ENCODE results near the gene CDKN3.
"Not testable (repeated sequence)": the region's sequence is repeated elsewhere in the genome, so short reads cannot be mapped to it uniquely, and the experiment has no call there.

Gene CDKN3

GRCh38 chr14:54370323-54371198, 26.2 kb upstream of the CDKN3 start:
- DNase-seq (no peak), ATAC-seq (no peak)

DNA sequence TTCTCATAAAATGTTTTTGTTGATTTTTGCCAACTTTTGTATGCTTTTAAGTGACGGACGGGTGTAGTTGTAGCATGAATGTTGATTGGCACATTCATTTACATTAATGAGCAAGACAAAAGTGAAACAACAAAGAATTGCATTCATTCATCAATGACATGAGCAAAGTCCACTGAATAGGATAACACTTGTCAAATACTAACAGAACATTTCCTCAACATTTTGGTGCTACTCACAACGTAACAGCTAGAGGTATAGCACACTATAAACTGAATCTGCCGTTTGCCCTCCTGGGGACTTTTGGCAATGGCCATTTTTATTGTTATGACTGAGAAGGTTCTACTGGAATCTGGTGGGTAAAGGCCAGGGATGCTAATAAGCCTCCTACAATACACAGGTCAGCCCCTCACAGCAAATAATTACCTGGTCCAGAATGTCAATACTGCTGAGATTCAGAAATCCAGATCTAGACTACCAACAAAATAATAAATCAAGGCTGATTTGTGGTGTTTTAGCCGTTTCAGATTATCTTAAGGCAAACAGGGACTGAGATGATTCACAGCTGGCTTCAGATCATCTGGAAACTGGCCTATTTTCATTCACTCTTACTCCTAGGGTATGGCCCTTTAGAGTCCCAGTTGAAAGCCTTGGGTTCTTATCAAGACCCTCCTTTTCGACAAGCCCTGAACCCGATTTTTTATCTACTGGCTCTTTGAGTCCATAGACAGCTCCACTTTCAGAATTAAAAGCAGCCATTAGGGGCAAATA, 22.5 kb upstream of the CDKN3 start:
- ATAC-seq (no peak), DNase-seq (no peak)

DNA sequence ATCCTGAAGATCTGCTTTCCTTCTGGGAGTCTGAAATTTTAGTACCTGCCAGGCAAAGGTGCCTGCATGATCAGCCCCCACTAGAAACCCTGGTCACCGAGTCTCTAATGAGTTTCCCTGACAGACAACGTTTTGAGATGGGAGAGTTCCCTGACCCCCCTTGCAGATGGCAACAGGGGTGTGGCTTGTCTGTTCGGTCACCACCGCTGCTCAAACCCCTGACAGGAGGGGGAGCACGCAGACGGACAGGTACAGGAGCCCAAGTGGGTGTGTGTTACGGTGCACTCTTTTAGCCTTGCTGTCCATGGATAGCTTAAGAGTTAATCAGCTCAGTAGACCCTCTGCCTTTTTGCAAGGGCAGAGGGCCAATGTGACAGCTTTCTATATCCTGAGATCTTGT, 19.3 kb upstream of the CDKN3 start:
- no peak for DNase-seq
- ATAC-seq, result no peak

- not testable (repeated sequence) for DNase-seq, ATAC-seq
Measured at GRCh38 chr14:54378893-54379292, 17.9 kb upstream of the CDKN3 start.

DNA sequence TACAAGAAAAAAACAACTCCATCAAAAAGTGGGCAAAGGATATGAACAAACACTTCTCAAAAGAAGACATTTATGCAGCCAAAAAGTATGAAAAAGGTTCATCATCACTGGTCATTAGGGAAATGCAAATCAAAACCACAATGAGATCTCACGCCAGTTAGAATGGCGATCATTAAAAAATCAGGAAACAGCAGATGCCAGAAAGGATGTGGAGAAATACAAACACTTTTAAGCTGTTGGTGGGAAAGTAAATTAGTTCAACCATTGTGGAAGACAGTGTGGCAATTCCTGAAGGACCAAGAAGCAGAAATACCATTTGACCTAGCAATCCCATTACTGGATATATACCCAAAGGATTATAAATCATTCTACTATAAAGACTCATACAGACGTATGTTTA, 16.2 kb upstream of the CDKN3 start:
- not testable (repeated sequence) for ATAC-seq, DNase-seq

GRCh38 chr14:54381821-54382220, 15.0 kb upstream of the CDKN3 start:
- no peak for DNase-seq
- ATAC-seq, result no peak

- ATAC-seq (no peak), DNase-seq (no peak)
Measured at GRCh38 chr14:54383835-54384234, 13.0 kb upstream of the CDKN3 start.

DNA sequence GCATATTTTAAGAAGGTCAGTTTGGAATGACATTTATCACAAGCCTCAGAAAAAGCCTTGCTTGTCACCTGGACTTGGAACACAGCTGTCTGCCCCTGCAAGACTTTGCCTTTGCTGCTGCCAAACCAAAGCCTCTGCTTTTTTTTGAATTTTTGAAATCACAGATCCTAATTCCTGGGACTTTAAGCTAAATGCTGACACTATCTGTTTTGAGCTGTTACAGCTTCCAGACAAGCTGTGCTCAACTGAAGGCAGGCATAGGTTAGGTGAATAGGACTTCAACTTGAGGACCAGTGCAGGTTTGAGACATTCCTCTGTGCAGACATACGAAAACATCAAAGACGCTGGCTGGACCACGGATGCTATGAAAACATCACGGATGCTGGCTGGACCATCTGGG, 11.3 kb upstream of the CDKN3 start:
- ATAC-seq (no peak), DNase-seq (no peak)

DNA sequence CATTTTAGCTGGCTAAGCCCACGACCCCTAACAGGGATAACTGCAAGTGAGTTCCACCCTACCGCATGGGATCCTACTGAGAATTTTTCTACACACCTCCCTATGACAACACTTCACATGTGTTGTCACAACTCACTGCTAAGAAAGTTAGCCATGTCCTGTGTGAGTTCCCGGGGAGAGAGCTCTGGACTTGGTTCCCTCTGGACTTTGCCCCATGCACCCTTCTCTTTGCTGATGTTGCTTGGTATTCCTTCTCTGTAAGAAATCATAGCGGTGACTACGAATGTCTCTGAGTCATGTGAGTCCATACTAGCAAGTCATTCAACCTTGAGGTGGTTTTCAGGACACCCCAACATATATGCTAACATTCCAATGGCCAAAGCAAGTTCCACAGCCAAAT, 9.5 kb upstream of the CDKN3 start:
- ATAC-seq, result no peak
- DNase-seq, result no peak

DNA sequence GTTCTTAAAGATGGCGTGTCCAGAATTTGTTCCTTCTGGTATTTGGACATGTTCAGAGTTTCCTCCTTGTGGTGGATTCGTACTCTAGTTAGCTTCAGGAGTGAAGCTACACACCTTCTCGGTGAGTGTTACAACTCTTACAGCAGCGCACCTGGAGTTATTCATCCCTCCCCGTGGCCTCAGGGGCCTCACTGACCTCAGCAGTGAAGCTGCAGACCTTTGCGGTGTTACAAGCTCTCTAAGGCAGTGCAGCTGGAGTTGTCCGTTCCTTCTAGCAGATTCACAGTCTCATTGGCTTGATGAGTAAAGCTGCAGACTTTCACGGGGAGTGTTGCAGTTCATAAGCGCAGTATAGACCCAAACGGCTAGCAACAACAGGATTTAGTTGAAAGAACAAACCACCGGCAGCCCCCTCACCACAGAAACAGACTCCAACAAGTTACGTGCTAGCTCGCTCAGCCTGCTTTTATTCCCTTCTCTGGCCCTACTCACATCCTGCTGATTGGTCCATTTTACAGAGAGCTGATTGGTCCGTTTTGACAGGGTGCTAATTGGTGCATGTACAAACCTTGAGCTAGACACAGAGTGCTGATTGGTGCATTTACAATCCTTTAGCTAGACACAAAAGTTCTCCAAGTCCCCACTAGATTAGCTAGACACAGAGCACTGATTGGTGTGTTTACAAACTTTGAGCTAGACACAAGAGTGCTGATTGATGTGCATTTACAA, 4.5 kb upstream of the CDKN3 start:
- ATAC-seq (no peak), DNase-seq (no peak)

- ATAC-seq, DNase-seq: not testable (repeated sequence)
Measured at GRCh38 chr14:54392986-54393884, 3.6 kb upstream of the CDKN3 start.

DNA sequence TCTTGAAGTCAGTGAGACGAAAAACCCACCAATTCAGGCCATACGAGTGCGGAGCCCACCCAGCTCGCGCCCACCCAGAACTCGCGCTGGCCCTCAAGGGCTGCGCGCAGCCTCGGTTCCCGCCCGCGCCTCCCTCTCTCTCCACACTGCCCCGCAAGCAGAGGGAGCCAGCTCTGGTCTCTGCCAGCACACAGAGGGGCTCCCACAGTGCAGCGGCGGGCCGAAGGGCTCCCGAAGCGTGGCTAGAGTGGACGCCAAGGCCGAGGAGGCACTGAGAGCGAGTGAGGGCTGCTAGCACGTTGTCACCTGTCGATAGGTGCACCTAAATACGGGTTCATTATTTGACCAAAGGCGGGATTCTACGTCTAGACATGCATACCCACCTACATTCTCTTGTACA, 2.2 kb upstream of the CDKN3 start:
- DNase-seq (no peak), ATAC-seq (no peak)

GRCh38 chr14:54395284-54395683, 1.5 kb upstream of the CDKN3 start:
- ATAC-seq (no peak), DNase-seq (no peak)

GRCh38 chr14:54395716-54396115, 1.1 kb upstream of the CDKN3 start:
- ATAC-seq (no peak), DNase-seq (no peak)

GRCh38 chr14:54396183-54396492, 669 bp upstream of the CDKN3 start:
- peak; percentile 36 for DNase-seq
- ATAC-seq, result no peak

DNA sequence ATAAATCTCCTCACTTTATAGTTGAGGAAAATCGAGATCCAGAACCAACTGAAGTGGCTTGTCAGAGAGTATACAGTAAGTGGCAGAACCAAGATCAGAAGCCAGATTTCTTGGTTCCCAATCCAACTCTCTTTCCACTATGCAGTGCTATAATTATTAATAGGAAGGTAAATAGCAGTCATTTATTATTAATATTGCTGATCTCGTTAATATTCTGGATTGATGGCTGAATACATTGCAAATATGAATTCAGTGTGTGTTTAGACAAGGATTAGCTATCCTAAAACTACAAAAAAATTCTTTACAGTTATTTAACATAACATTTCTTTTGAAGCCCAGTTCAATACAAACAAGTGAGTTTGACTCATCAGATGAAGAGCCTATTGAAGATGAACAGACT, 2.8 kb downstream of the CDKN3 start:
- ATAC-seq (no peak), DNase-seq (no peak)

DNA sequence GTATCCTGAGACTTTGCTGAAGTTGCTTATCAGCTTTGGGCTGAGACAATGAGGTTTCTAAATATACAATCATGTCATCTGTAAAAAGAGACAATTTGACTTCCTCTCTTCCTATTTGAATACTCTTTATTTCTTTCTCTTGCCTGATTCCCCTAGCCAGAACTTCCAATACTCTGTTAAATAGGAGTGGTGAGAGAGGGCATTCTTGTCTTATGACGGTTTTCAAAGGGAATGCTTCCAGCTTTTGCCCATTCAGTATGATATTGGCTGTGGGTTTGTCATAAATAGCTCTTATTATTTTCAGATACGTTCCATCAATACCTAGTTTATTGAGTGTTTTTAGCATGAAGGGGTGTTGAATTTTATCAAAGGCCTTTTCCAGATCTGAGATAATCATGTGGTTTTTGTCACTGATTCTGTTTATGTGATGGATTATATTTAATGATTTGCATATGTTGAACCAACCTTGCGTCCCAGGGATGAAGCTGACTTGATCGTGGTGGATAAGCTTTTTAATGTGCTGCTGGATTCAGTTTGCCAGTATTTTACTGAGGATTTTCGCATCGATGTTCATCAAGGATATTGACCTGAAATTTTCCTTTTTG, 6.7 kb downstream of the CDKN3 start:
- ATAC-seq, DNase-seq: not testable (repeated sequence)

DNA sequence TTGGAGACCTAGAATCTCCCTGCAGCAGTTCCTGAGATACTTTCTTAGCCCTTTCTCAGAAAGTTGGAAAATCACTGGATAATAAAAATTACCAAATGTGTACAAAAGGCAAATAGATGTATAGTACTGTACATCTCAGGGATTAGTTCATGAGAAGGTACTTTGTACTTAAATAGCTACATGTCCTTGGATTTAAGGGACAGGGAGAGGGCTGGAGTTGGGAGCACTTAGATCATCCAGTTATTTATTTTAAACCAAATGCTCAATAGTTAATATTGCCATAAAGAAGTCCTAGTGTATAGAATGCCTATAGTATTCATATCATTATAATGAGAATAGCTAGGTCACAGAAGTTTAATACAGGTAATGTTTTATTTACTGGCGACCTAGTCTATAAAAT, 13.4 kb downstream of the CDKN3 start:
- no peak for ATAC-seq
- DNase-seq, result no peak

DNA sequence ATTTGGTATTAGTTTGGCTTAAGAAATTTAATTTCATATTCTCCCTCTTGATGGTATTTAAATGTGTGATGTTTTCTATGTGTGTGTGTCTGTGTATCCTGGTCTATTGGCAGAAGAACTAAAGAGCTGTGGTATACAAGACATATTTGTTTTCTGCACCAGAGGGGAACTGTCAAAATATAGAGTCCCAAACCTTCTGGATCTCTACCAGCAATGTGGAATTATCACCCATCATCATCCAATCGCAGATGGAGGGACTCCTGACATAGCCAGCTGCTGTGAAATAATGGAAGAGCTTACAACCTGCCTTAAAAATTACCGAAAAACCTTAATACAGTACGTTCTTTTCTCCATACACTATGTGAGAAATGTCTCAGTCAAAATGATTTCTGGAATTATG, 14.6 kb downstream of the CDKN3 start:
- ATAC-seq (no peak), DNase-seq (no peak)

GRCh38 chr14:54420478-54421142, 23.8 kb downstream of the CDKN3 start:
- DNase-seq (no peak), ATAC-seq (no peak)

GRCh38 chr14:54423991-54424390, 27.2 kb downstream of the CDKN3 start:
- DNase-seq (no peak), ATAC-seq (peak; percentile 30)

Measured in stimulated activated naive CD8-positive, alpha-beta T cell treated with anti-CD3 and anti-CD28 coated beads, Interleukin-15, Interleukin-2, amounts not matched to agents 100 U/mL and 50 U/mL, for 24 hours (primary cell).